ENCODE results near the gene PHPT1.
A peak's percentile ranks its signal among the peaks of the same experiment; 100 is the strongest.
"Not testable (repeated sequence)": the region's sequence is repeated elsewhere in the genome, so short reads cannot be mapped to it uniquely, and the experiment has no call there.

Gene PHPT1

GRCh38 chr9:136840140-136840876, 8.9 kb upstream of the PHPT1 start:
- no peak overlapping the region for H3K4me3 ChIP-seq (ENCODE audit: low read depth, low read length)
- peak; percentile 48 for DNase-seq (ENCODE audit: low read depth)
- no peak for TF ChIP-seq CTCF (IDR thresholded peaks at IDR 0.05; ENCODE audit: control insufficient read depth, extremely low read depth, insufficient read depth)

- peak; percentile 74 for DNase-seq (ENCODE audit: low read depth)
- peak overlapping the region; percentile 50; the same call in 1 of the 2 replicates for H3K4me3 ChIP-seq (ENCODE audit: low read depth, low read length)
- TF ChIP-seq CTCF (IDR thresholded peaks at IDR 0.05; ENCODE audit: control insufficient read depth, extremely low read depth, insufficient read depth), result no peak
Observed at GRCh38 chr9:136840877-136841645, 8.1 kb upstream of the PHPT1 start.

- H3K4me3 ChIP-seq (ENCODE audit: low read depth, low read length), result peak overlapping the region; percentile 50
- peak; percentile 58 for DNase-seq (ENCODE audit: low read depth)
Observed at GRCh38 chr9:136841646-136842379, 7.4 kb upstream of the PHPT1 start.

- peak; percentile 38 for DNase-seq (ENCODE audit: low read depth)
- peak; percentile 84 for TF ChIP-seq CTCF (IDR thresholded peaks at IDR 0.05; ENCODE audit: control insufficient read depth, extremely low read depth, insufficient read depth)
- peak within 1 kb of the TSS; percentile 50 for H3K4me3 ChIP-seq (ENCODE audit: low read depth, low read length)
Observed at GRCh38 chr9:136842380-136842948, 6.7 kb upstream of the PHPT1 start, which contains the start of gene AJM1. Gene AJM1, plus strand, starts transcription at chr9:136842478. Its CDS starts 1,937 bp downstream, at chr9:136844415.

GRCh38 chr9:136843159-136843800, 5.9 kb upstream of the PHPT1 start:
- peak overlapping the region; percentile 40 for H3K4me3 ChIP-seq (ENCODE audit: low read depth, low read length)
- not testable (repeated sequence) for DNase-seq (ENCODE audit: low read depth)

GRCh38 chr9:136843801-136844740, 5.1 kb upstream of the PHPT1 start:
- peak; percentile 46 for TF ChIP-seq CTCF (IDR thresholded peaks at IDR 0.05; ENCODE audit: control insufficient read depth, extremely low read depth, insufficient read depth)
- not testable (repeated sequence) for DNase-seq (ENCODE audit: low read depth)
- peak overlapping the region; percentile 40 for H3K4me3 ChIP-seq (ENCODE audit: low read depth, low read length)

All from LNCaP clone FGC (cell line).